Tibial nerve (tissue), 4 donors: ENCODE results near the gene TBL3. TPM values are rescaled to one million over a fixed set of nuclear protein-coding genes. Genes with fewer than 3 reads are reported as not detected.
A peak's percentile ranks its signal among the peaks of the same experiment; 100 is the strongest.

Experiments used
- DNase-seq, 2 donors: peaks; one replicate each; pipeline ENCODE4 v3.0.0-alpha.2; 2019; ENCODE audit warnings: low spot score in 2 of 2
- H3K27ac ChIP-seq, 4 donors: fragments of 200-600 bp; sonication (generic) in 3 of 4; one replicate each; pipeline ENCODE4 v1.5.1; 2017 to 2019; ENCODE audit warnings: mild to moderate bottlenecking in 1 of 4
- H3K27me3 ChIP-seq, 2 donors: fragments of 200-600 bp; sonication (generic) in 1 of 2; one replicate each; pipeline versions ENCODE4 v1.5.1 to v1.6.0; 2017 to 2019
- H3K36me3 ChIP-seq, 3 donors: fragments of 200-600 bp; sonication (generic); one replicate each; pipeline ENCODE4 v1.5.1; 2018 to 2019
- H3K4me1 ChIP-seq, 4 donors: fragments of 200-600 bp; sonication (generic) in 3 of 4; one replicate each; pipeline ENCODE4 v1.5.1; 2017 to 2019
- H3K4me3 ChIP-seq, 4 donors: fragments of 200-600 bp; sonication (generic) in 3 of 4; one replicate each; pipeline ENCODE4 v1.5.1; 2017 to 2019; ENCODE audit warnings: mild to moderate bottlenecking in 1 of 4, moderate library complexity in 1 of 4
- H3K9me3 ChIP-seq, 4 donors: fragments of 200-600 bp; sonication (generic) in 3 of 4; one replicate each; pipeline ENCODE4 v1.5.1; 2017 to 2019
- CTCF ChIP-seq, 5 experiments: fragments of 200-600 bp in 3 of 5; fragments of 450-650 bp in 2 of 5; sonication (generic) in 3 of 5; IDR thresholded peaks; one replicate each; pipeline ENCODE4 v1.5.1; 2016 to 2019; ENCODE audit warnings: antibody characterized with exemption in 5 of 5, mild to moderate bottlenecking in 3 of 5, moderate library complexity in 2 of 5
- EP300 ChIP-seq, 2 donors: sonication (generic); formaldehyde crosslinking; IDR thresholded peaks; one replicate each; pipeline ENCODE4 v1.6.1; 2017; ENCODE audit warnings: antibody characterized with exemption in 2 of 2, mild to moderate bottlenecking in 1 of 2
- POLR2A ChIP-seq, 2 donors: fragments of 450-650 bp; IDR thresholded peaks; one replicate each; pipeline ENCODE4 v1.6.1; 2017; ENCODE audit warnings: antibody characterized with exemption in 2 of 2, mild to moderate bottlenecking in 2 of 2, moderate library complexity in 2 of 2
- WGBS, 2 donors: methylation state at CpG; one replicate each; pipeline ENCODE4 v1.1.5; 2018; 5-methylcytosine and 5-hydroxymethylcytosine counted together
- total RNA-seq, 4 donors: library from RNA; depleted of rRNA; stranded (reverse); fragments of >200 nt; gene quantifications; one replicate each; pipeline ENCODE4 v1.1.0, GENCODE V29; 2016

The TBL3 gene
- total RNA-seq, 4 donors from 2014 or later: 37.6 to 70.8 (median 46.2) TPM

GRCh38 chr16:1990351-1991134, 18.7 kb downstream of the TBL3 start:
- peaks cover 0 to 22% (median 0%) of the 10 kb centered on the region in 3 donors for H3K36me3 ChIP-seq
- TF ChIP-seq EP300 (IDR thresholded peaks at IDR 0.05) (no peak), POLR2A (IDR thresholded peaks at IDR 0.05) (no peak), CTCF (IDR thresholded peaks at IDR 0.05) (no peak)
- peak overlapping the region in 1 of 4 donors; percentile 55 for H3K27ac ChIP-seq
- DNase-seq: no peak
- WGBS, 2 donors: 3 to 7% methylated on average over 32 to 40 of the region's 50 CpGs
- H3K4me1 ChIP-seq: peaks cover 0 to 39% (median 16%) of the 10 kb centered on the region in 4 donors
- peaks cover 0 to 47% of the 10 kb centered on the region in 2 donors for H3K27me3 ChIP-seq
- H3K9me3 ChIP-seq: no peaks in the 10 kb centered on the region
- H3K4me3 ChIP-seq: peak overlapping the region in 2 of 4 donors; percentile 22 to 31

- Histone ChIP-seq H3K27me3 (peaks cover 0 to 47% of the 10 kb centered on the region in 2 donors), H3K9me3 (no peaks in the 10 kb centered on the region), H3K4me3 (peak overlapping the region in 2 of 4 donors; percentile 31 to 44), H3K27ac (peak overlapping the region in 1 of 4 donors; percentile 60), H3K4me1 (peaks cover 0 to 36% (median 16%) of the 10 kb centered on the region in 4 donors), H3K36me3 (peaks cover 0 to 19% (median 0%) of the 10 kb centered on the region in 3 donors)
- DNase-seq: no peak
- 6 to 9% methylated on average over 12 to 14 of the region's 18 CpGs for WGBS, 2 donors
- TF ChIP-seq EP300 (IDR thresholded peaks at IDR 0.05) (no peak), CTCF (IDR thresholded peaks at IDR 0.05) (no peak)
These were observed 19.3 kb downstream of the TBL3 start for GRCh38 chr16:1991135-1991551.

- H3K9me3 ChIP-seq: no peaks in the 10 kb centered on the region
- peaks cover 0 to 36% (median 16%) of the 10 kb centered on the region in 4 donors for H3K4me1 ChIP-seq
- 9 to 25% methylated on average over 11 to 22 of the region's 22 CpGs for WGBS, 2 donors
These were observed 19.7 kb downstream of the TBL3 start for GRCh38 chr16:1991588-1991947.

GRCh38 chr16:1991948-1992703, 20.3 kb downstream of the TBL3 start:
- WGBS, 2 donors: 3 to 4% methylated on average over 30 to 64 of the region's 96 CpGs
- DNase-seq: peak; percentile 78 to 85

More at GRCh38 chr16:1991588-1991947, 19.7 kb downstream of the TBL3 start:
- no peak for TF ChIP-seq EP300 (IDR thresholded peaks at IDR 0.05)
- TF ChIP-seq CTCF (IDR thresholded peaks at IDR 0.05): no peak
- TF ChIP-seq POLR2A (IDR thresholded peaks at IDR 0.05): no peak
- H3K27ac ChIP-seq: peak overlapping the region in 1 of 4 donors; percentile 60
- H3K4me3 ChIP-seq: peak overlapping the region; percentile 23 to 44 (median 34)
- peaks cover 0 to 47% of the 10 kb centered on the region in 2 donors for H3K27me3 ChIP-seq
- DNase-seq: no peak
- peaks cover 0 to 19% (median 0%) of the 10 kb centered on the region in 3 donors for H3K36me3 ChIP-seq

More at GRCh38 chr16:1991948-1992703, 20.3 kb downstream of the TBL3 start:
- Histone ChIP-seq H3K36me3 (peaks cover 0 to 19% (median 0%) of the 10 kb centered on the region in 3 donors), H3K4me3 (peak overlapping the region; percentile 23 to 44 (median 34)), H3K9me3 (no peaks in the 10 kb centered on the region), H3K27ac (peak overlapping the region in 1 of 4 donors; percentile 60), H3K27me3 (peaks cover 0 to 47% of the 10 kb centered on the region in 2 donors), H3K4me1 (peaks cover 0 to 36% (median 16%) of the 10 kb centered on the region in 4 donors)
- TF ChIP-seq POLR2A (IDR thresholded peaks at IDR 0.05) (no peak), EP300 (IDR thresholded peaks at IDR 0.05) (no peak), CTCF (IDR thresholded peaks at IDR 0.05) (no peak)
